ENCODE results near the gene ADRA2B.

Gene ADRA2B

DNA sequence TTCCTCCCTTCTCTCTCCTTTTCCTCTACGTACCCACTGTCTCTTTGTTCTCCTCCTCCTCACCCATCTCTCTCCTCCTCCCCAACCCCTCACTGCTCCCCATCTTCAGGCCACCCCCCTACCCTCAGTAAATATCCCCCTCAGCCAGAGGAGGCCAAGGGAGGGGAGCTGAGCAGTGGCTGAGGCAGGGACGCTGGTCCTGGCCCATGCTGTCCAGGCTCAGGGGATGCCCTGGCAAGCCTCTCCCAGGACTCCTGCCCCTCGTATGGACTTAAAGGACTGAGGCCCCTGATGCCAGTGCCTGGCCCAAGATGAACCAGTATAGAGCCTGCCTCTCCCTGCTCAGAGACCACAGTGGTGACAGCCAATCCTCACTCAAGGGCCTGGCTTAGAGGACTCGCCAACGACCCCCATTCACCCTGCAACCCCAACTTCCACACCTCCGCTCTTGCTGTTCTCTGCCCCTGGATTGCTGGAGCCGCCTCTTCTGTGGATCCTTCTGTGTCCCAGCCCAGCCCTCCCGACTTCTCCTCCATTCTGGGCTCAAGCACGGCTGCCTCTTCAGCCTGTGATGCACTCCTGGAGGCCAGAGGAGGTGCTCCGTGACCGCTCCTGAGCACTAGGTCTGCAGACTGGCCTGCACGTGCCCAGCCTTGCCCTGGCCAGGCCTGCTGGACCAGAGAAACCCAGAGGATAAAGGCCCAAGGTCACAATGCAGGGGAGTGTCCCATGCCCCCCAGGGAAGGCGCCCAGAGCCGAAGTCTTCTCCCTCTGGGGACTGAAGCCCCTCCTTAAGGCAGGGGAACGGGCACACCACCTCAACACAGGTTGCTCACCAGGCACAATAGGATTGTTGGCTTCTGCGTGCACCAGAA, 38.4 kb upstream of the ADRA2B start:
- DNase-seq = no peak
- 95% methylated on average over 14 of the region's 16 CpGs for WGBS (ENCODE audit: insufficient coverage)
- POLR2A ChIA-PET = no interaction called here

DNA sequence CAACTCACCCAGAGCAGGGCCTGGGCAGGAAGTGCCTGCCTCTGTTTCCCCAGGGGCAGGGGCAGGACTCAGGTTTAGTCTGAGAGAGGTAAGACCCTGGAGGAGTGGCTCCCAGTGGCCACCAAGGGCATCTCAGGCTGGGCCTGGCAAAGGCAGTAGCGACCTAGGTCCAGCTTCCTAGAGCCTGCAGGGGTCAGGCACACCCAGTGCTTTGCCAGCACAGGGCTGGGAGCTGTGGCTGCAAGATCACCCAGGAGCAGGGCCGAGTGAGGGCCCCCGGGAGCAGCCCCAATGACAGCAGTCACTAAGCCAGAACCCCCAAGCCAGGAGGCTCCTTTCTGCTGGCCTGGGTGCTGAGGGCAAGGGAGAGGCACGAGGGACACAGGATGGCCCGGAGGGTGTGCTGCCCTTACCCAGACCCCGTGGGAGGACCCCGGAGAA, 37.6 kb upstream of the ADRA2B start:
- no peaks in the 10 kb centered on the region for H3K36me3 ChIP-seq (ENCODE audit: control insufficient read depth in 4 of 4, insufficient read depth in 4 of 4, low read length in 3 of 4)
- ChIA-PET CTCF (interaction anchor here (0.9 to 2.3 kb wide), 2 partner anchors 20 to 42 kb away, joined by 3 to 13 read pairs; no protein-coding TSS in a partner anchor), POLR2A (no interaction called here)
- H3K4me3 ChIP-seq (ENCODE audit: control insufficient read depth in 1 of 7, extremely low read depth in 1 of 7, insufficient read depth in 4 of 7, low read depth in 2 of 7, low read length in 6 of 7) = no peak overlapping the region
- H3K9me3 ChIP-seq (ENCODE audit: control extremely low read depth in 1 of 5, control insufficient read depth in 4 of 5, insufficient read depth in 2 of 5, low read depth in 1 of 5, low read length in 4 of 5) = no peaks in the 10 kb centered on the region
- H3K4me1 ChIP-seq (ENCODE audit: control extremely low read depth in 1 of 4, control insufficient read depth in 4 of 4, insufficient read depth in 4 of 4, low read length in 3 of 4) = peaks cover 3 to 38% (median 25%) of the 10 kb centered on the region in 4 experiments
- DNase-seq = no peak
- H3K27ac ChIP-seq (ENCODE audit: insufficient read depth in 1 of 2, low read depth in 1 of 2, low read length in 2 of 2, poor library complexity in 1 of 2, severe bottlenecking in 2 of 2) = no peak overlapping the region
- H3K27me3 ChIP-seq (replicated peaks in 2 of 5; ENCODE audit: control insufficient read depth in 4 of 5, insufficient read depth in 5 of 5, low read length in 4 of 5) = no peaks in the 10 kb centered on the region
- 92% methylated on average over 2 of the region's 7 CpGs for WGBS (ENCODE audit: insufficient coverage)

More for the DNA sequence above, 38.4 kb upstream of the ADRA2B start:
- Histone ChIP-seq H3K4me1 (ENCODE audit: control extremely low read depth in 1 of 4, control insufficient read depth in 4 of 4, insufficient read depth in 4 of 4, low read length in 3 of 4) (peaks cover 0 to 43% (median 25%) of the 10 kb centered on the region in 4 experiments), H3K27me3 (replicated peaks in 2 of 5; ENCODE audit: control insufficient read depth in 4 of 5, insufficient read depth in 5 of 5, low read length in 4 of 5) (no peaks in the 10 kb centered on the region), H3K4me3 (ENCODE audit: control insufficient read depth in 1 of 7, extremely low read depth in 1 of 7, insufficient read depth in 4 of 7, low read depth in 2 of 7, low read length in 6 of 7) (no peak overlapping the region), H3K27ac (ENCODE audit: insufficient read depth in 1 of 2, low read depth in 1 of 2, low read length in 2 of 2, poor library complexity in 1 of 2, severe bottlenecking in 2 of 2) (no peak overlapping the region), H3K36me3 (ENCODE audit: control insufficient read depth in 4 of 4, insufficient read depth in 4 of 4, low read length in 3 of 4) (no peaks in the 10 kb centered on the region), H3K9me3 (ENCODE audit: control extremely low read depth in 1 of 5, control insufficient read depth in 4 of 5, insufficient read depth in 2 of 5, low read depth in 1 of 5, low read length in 4 of 5) (no peaks in the 10 kb centered on the region)
- CTCF ChIA-PET = interaction anchor here (0.8 to 2.3 kb wide), 3 partner anchors 19 to 41 kb away, joined by 3 to 13 read pairs (median 3); no protein-coding TSS in a partner anchor

DNA sequence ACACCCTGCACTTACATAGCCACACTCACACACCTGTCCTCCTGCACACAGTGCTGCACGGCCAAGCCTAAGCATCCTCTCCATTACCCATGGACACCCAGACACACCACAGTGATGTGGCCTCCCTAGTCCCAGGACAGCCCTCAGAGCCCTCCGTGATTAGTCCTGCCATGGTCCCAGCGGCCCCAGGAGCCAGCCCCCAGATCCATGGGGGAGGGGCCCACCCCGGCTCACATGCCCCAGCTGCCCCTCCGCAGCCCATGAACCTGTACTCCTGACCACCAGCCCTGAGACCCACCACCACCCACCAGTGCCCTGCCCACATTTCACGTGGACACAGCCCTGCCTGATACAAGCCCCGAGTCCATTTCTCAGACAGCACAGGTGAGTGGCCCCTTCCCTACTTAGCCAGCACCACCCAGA, 36.9 kb upstream of the ADRA2B start:
- POLR2A ChIA-PET = no interaction called here
- WGBS (ENCODE audit: insufficient coverage) = 93% methylated on average over 3 of the region's 7 CpGs
- Histone ChIP-seq H3K4me1 (ENCODE audit: control extremely low read depth in 1 of 4, control insufficient read depth in 4 of 4, insufficient read depth in 4 of 4, low read length in 3 of 4) (peaks cover 3 to 38% (median 26%) of the 10 kb centered on the region in 4 experiments), H3K36me3 (ENCODE audit: control insufficient read depth in 4 of 4, insufficient read depth in 4 of 4, low read length in 3 of 4) (no peaks in the 10 kb centered on the region), H3K9me3 (ENCODE audit: control extremely low read depth in 1 of 5, control insufficient read depth in 4 of 5, insufficient read depth in 2 of 5, low read depth in 1 of 5, low read length in 4 of 5) (no peaks in the 10 kb centered on the region), H3K4me3 (ENCODE audit: control insufficient read depth in 1 of 7, extremely low read depth in 1 of 7, insufficient read depth in 4 of 7, low read depth in 2 of 7, low read length in 6 of 7) (no peak overlapping the region), H3K27ac (ENCODE audit: insufficient read depth in 1 of 2, low read depth in 1 of 2, low read length in 2 of 2, poor library complexity in 1 of 2, severe bottlenecking in 2 of 2) (no peak overlapping the region), H3K27me3 (replicated peaks in 2 of 5; ENCODE audit: control insufficient read depth in 4 of 5, insufficient read depth in 5 of 5, low read length in 4 of 5) (no peaks in the 10 kb centered on the region)
- CTCF ChIA-PET = interaction anchor here (0.5 to 2.3 kb wide), 2 partner anchors 20 to 111 kb away, joined by 3 to 13 read pairs; no protein-coding TSS in a partner anchor
- DNase-seq = no peak

DNA sequence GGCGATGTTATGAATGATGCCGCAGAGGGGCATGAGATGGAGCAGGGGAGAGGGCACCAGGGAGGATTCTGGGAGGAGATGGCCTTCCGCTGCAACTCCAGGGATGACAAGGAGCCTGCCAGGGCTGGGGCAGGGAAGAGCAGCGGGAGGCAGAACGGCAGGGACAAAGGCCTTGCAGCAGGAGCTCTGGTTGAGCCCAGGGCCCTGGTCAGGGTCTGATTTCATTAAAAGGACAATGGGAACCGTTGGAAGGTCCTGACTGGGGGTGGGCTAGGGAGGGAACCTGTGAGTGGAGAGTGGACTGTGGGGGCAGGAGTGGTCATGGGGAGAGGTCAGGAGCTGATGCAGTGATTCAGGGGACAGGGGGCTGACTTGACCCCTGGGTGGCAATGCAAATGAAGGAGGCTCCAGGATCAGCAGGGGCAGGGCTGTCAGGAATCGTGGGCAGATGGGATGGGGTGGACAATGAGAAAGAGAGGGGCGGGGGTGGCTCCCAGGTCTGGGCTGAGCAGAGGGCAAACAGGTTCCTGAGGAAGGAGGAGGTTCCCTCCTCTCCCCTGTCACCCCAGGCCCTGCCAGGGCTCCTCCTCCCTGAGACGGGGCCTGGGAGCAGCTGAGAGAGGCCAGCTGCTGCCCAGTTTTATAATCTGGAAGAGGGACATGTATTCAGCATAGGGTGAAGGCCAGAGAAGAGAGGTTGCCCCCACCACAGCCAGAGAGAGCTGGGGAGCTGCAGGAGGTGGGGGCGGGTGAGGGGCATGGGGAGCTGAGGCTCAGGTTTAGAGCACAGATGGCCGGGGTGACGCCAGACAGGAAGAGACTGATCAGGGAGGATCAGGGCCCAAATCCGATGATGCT, 36.2 kb upstream of the ADRA2B start:
- no peak for DNase-seq
- H3K9me3 ChIP-seq (ENCODE audit: control extremely low read depth in 1 of 5, control insufficient read depth in 4 of 5, insufficient read depth in 2 of 5, low read depth in 1 of 5, low read length in 4 of 5) = no peaks in the 10 kb centered on the region
- ChIA-PET CTCF (interaction anchor here (0.5 to 5.9 kb wide), 5 partner anchors 11 to 112 kb away, joined by 3 to 51 read pairs (median 4); partner anchors contain the start of gene ASTL), POLR2A (no interaction called here)
- no peak overlapping the region for H3K27ac ChIP-seq (ENCODE audit: insufficient read depth in 1 of 2, low read depth in 1 of 2, low read length in 2 of 2, poor library complexity in 1 of 2, severe bottlenecking in 2 of 2)
- no peak overlapping the region for H3K4me3 ChIP-seq (ENCODE audit: control insufficient read depth in 1 of 7, extremely low read depth in 1 of 7, insufficient read depth in 4 of 7, low read depth in 2 of 7, low read length in 6 of 7)
- no peaks in the 10 kb centered on the region for H3K27me3 ChIP-seq (replicated peaks in 2 of 5; ENCODE audit: control insufficient read depth in 4 of 5, insufficient read depth in 5 of 5, low read length in 4 of 5)
- WGBS (ENCODE audit: insufficient coverage) = 93% methylated on average over 13 of the region's 13 CpGs
- no peaks in the 10 kb centered on the region for H3K36me3 ChIP-seq (ENCODE audit: control insufficient read depth in 4 of 4, insufficient read depth in 4 of 4, low read length in 3 of 4)
- peaks cover 9 to 38% (median 26%) of the 10 kb centered on the region in 4 experiments for H3K4me1 ChIP-seq (ENCODE audit: control extremely low read depth in 1 of 4, control insufficient read depth in 4 of 4, insufficient read depth in 4 of 4, low read length in 3 of 4)

DNA sequence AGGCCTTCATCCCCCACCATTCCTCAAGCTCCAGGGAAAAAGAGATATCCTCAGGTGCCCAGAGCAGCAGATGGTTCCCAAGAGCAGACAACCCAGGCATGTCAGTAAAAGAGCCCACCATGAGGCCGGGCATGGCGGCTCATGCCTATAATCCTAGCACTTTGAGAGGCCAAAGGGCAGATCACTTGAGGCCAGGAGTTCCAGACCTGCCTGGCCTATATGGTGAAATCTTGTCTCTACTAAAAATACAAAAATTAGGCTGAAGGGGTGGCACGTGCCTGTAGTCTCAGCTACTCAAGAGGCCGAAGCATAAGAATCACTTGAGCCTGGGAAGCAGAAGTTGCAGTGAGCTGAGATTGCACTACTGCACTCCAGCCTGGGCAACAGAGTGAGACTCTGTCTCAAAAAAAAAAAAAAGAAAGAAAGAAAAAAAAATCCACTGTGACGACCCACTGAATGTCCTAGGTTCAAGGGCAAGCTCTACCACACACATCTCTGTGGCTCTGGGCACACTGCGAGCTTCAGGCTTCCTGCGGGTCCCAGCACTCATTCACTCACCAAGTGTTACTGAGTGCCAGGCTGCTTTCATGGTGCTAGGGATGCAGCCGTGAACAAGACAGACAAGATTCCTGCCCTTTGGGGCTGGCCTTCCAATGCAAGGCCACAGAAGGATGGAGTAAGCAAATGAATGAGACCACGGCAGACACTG, 35.4 kb upstream of the ADRA2B start:
- no peaks in the 10 kb centered on the region for H3K9me3 ChIP-seq (ENCODE audit: control extremely low read depth in 1 of 5, control insufficient read depth in 4 of 5, insufficient read depth in 2 of 5, low read depth in 1 of 5, low read length in 4 of 5)
- POLR2A ChIA-PET = no interaction called here
- H3K27me3 ChIP-seq (replicated peaks in 2 of 5; ENCODE audit: control insufficient read depth in 4 of 5, insufficient read depth in 5 of 5, low read length in 4 of 5) = no peaks in the 10 kb centered on the region
- peaks cover 10 to 38% (median 26%) of the 10 kb centered on the region in 4 experiments for H3K4me1 ChIP-seq (ENCODE audit: control extremely low read depth in 1 of 4, control insufficient read depth in 4 of 4, insufficient read depth in 4 of 4, low read length in 3 of 4)
- H3K27ac ChIP-seq (ENCODE audit: insufficient read depth in 1 of 2, low read depth in 1 of 2, low read length in 2 of 2, poor library complexity in 1 of 2, severe bottlenecking in 2 of 2) = no peak overlapping the region
- H3K4me3 ChIP-seq (ENCODE audit: control insufficient read depth in 1 of 7, extremely low read depth in 1 of 7, insufficient read depth in 4 of 7, low read depth in 2 of 7, low read length in 6 of 7) = no peak overlapping the region
- no peaks in the 10 kb centered on the region for H3K36me3 ChIP-seq (ENCODE audit: control insufficient read depth in 4 of 4, insufficient read depth in 4 of 4, low read length in 3 of 4)
- DNase-seq = no peak
- CTCF ChIA-PET = interaction anchor here (0.9 to 5.9 kb wide), 4 partner anchors 12 to 26 kb away, joined by 4 to 51 read pairs (median 5); partner anchors contain the start of gene ASTL
- WGBS (ENCODE audit: insufficient coverage) = 92% methylated on average over 7 of the region's 9 CpGs

DNA sequence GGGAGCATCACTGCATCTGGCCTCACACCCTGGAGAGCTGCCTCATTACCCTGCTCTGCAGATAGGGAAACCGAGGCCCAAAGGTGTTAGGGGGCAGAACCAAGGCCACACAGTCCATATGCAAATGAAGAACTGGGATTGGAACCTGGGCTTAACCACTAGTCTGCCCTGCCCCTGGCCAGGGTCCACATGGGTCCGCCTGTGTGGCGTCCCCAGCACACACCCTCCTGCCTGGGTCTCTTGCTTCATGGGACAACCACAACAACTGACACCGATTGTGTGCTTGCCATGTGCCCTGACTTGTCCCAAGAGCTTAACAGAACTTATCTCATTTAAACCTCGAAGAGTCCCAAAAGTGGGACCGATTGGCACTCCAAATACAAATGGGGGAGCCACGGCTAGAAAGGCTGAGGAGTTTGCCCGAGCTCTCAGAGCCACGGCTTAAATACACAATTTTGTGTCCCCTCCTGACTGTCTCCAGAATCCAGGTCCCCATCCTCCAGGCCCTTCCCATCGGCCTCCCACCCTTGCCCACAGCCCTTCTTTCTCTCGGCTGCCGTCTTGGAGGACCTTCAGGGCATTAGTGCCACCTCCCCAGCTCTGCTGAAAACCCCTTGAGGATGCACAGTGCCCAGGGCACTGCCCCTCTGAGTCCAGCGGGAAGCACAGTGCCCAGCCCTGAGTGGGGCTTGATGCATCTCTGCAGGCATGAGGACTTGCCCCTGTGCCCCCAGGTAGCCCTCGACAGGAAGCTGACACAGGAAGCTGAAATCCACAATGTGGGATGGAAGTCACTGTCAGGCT, 34.6 kb upstream of the ADRA2B start:
- peaks cover 10 to 44% (median 34%) of the 10 kb centered on the region in 4 experiments for H3K4me1 ChIP-seq (ENCODE audit: control extremely low read depth in 1 of 4, control insufficient read depth in 4 of 4, insufficient read depth in 4 of 4, low read length in 3 of 4)
- CTCF ChIA-PET = interaction anchor here (1.0 to 5.9 kb wide), 3 partner anchors 12 to 23 kb away, joined by 3 to 51 read pairs (median 6); partner anchors contain the start of gene ASTL
- no peaks in the 10 kb centered on the region for H3K36me3 ChIP-seq (ENCODE audit: control insufficient read depth in 4 of 4, insufficient read depth in 4 of 4, low read length in 3 of 4)
- POLR2A ChIA-PET = no interaction called here
- H3K9me3 ChIP-seq (ENCODE audit: control extremely low read depth in 1 of 5, control insufficient read depth in 4 of 5, insufficient read depth in 2 of 5, low read depth in 1 of 5, low read length in 4 of 5) = no peaks in the 10 kb centered on the region
- H3K27ac ChIP-seq (ENCODE audit: insufficient read depth in 1 of 2, low read depth in 1 of 2, low read length in 2 of 2, poor library complexity in 1 of 2, severe bottlenecking in 2 of 2) = no peak overlapping the region
- DNase-seq = no peak
- no peak overlapping the region for H3K4me3 ChIP-seq (ENCODE audit: control insufficient read depth in 1 of 7, extremely low read depth in 1 of 7, insufficient read depth in 4 of 7, low read depth in 2 of 7, low read length in 6 of 7)
- 97% methylated on average over 13 of the region's 14 CpGs for WGBS (ENCODE audit: insufficient coverage)
- H3K27me3 ChIP-seq (replicated peaks in 2 of 5; ENCODE audit: control insufficient read depth in 4 of 5, insufficient read depth in 5 of 5, low read length in 4 of 5) = no peaks in the 10 kb centered on the region
